ENCODE measurements around the gene BCL7C. TPM values are rescaled to one million over a fixed set of nuclear protein-coding genes. Genes with fewer than 3 reads are reported as not detected.
A peak's percentile ranks its signal among the peaks of the same experiment; 100 is the strongest.

The BCL7C gene
- total and polyA plus RNA-seq, 8 donors: 12.2 to 58.2 (median 30.6) TPM

- H3K4me1 ChIP-seq: peaks cover 21 to 51% (median 36%) of the 10 kb centered on the region in 4 donors
- peaks cover 0 to 38% (median 27%) of the 10 kb centered on the region in 4 donors for H3K36me3 ChIP-seq
- 43 to 63% (median 58%) methylated on average over 5 of the region's 5 CpGs for WGBS, 5 donors
- intact Hi-C loops (cut with DNase I; ENCODE audit: low total_unique reads): no loop called here
- DNase-seq: peak in 1 of 2 donors; percentile 52
- no peak for TF ChIP-seq POLR2AphosphoS5 (IDR thresholded peaks at IDR 0.05)
- TF ChIP-seq EP300 (IDR thresholded peaks at IDR 0.05): no peak
- TF ChIP-seq POLR2A (IDR thresholded peaks at IDR 0.05): no peak
- no peak for TF ChIP-seq CTCF (IDR thresholded peaks at IDR 0.05)
- no peaks in the 10 kb centered on the region for H3K9me3 ChIP-seq
- H3K4me3 ChIP-seq: peak overlapping the region; percentile 81 to 95 (median 92)
- H3K27ac ChIP-seq: peak overlapping the region; percentile 74 to 97 (median 94)
- H3K27me3 ChIP-seq: no peaks in the 10 kb centered on the region
These were observed 17.0 kb downstream of the BCL7C start for GRCh38 chr16:30876867-30877266.

- Histone ChIP-seq H3K4me1 (peaks cover 21 to 44% (median 34%) of the 10 kb centered on the region in 4 donors), H3K4me3 (peak overlapping the region; percentile 81 to 95 (median 92)), H3K27me3 (no peaks in the 10 kb centered on the region), H3K9me3 (no peaks in the 10 kb centered on the region), H3K36me3 (peaks cover 0 to 33% (median 25%) of the 10 kb centered on the region in 4 donors), H3K27ac (peak overlapping the region; percentile 93 to 97 (median 94))
- intact Hi-C loops (cut with DNase I; ENCODE audit: low total_unique reads): no loop called here
- TF ChIP-seq EP300 (IDR thresholded peaks at IDR 0.05) (no peak), POLR2AphosphoS5 (IDR thresholded peaks at IDR 0.05) (peak in 2 of 3 donors; percentile 25 to 66)
- DNase-seq: peak in 1 of 2 donors; percentile 62
- 7 to 12% (median 8%) methylated on average over 12 of the region's 12 CpGs for WGBS, 5 donors
These were observed 17.7 kb downstream of the BCL7C start for GRCh38 chr16:30875871-30876801.

GRCh38 chr16:30874821-30875717 is 18.8 kb downstream of the BCL7C start:
- Histone ChIP-seq H3K36me3 (peaks cover 0 to 26% (median 16%) of the 10 kb centered on the region in 4 donors), H3K4me1 (peaks cover 21 to 44% (median 34%) of the 10 kb centered on the region in 4 donors), H3K4me3 (peak overlapping the region; percentile 81 to 95 (median 92)), H3K27ac (peak overlapping the region; percentile 93 to 97 (median 94)), H3K27me3 (no peaks in the 10 kb centered on the region), H3K9me3 (no peaks in the 10 kb centered on the region)
- intact Hi-C loops (cut with DNase I; ENCODE audit: low total_unique reads): no loop called here
- DNase-seq: peak; percentile 93 to 98
- TF ChIP-seq CTCF (IDR thresholded peaks at IDR 0.05) (no peak), POLR2AphosphoS5 (IDR thresholded peaks at IDR 0.05) (peak; percentile 88 to 97 (median 90)), POLR2A (IDR thresholded peaks at IDR 0.05) (peak in 2 of 4 donors; percentile 45 to 68)
- 0% methylated on average over 38 to 85 of the region's 85 CpGs for WGBS, 5 donors

- Histone ChIP-seq H3K27me3 (no peaks in the 10 kb centered on the region), H3K27ac (peak overlapping the region; percentile 93 to 97 (median 94)), H3K36me3 (peaks cover 0 to 21% (median 10%) of the 10 kb centered on the region in 4 donors), H3K4me3 (peak overlapping the region; percentile 81 to 95 (median 92)), H3K4me1 (peaks cover 21 to 44% (median 34%) of the 10 kb centered on the region in 4 donors), H3K9me3 (no peaks in the 10 kb centered on the region)
- no peak for TF ChIP-seq POLR2AphosphoS5 (IDR thresholded peaks at IDR 0.05)
- no peak for TF ChIP-seq CTCF (IDR thresholded peaks at IDR 0.05)
- TF ChIP-seq EP300 (IDR thresholded peaks at IDR 0.05): no peak
- TF ChIP-seq POLR2A (IDR thresholded peaks at IDR 0.05): no peak
- DNase-seq: no peak
- intact Hi-C loops (cut with DNase I; ENCODE audit: low total_unique reads): no loop called here
- 20 to 27% (median 20%) methylated on average over 23 of the region's 23 CpGs for WGBS, 5 donors
These were observed 19.5 kb downstream of the BCL7C start for GRCh38 chr16:30874244-30874820.

Measured in stomach (tissue), 9 donors.